GM18508 (cell line): Measurements from ENCODE around the gene KIAA1586.

Experiments
- ATAC-seq: cut with Tn5 transposase; IDR thresholded peaks from one replicate; pipeline ENCODE4 v1.9.1; 2021; ENCODE audit warnings: moderate number of reproducible peaks; ENCODE audit not compliant: insufficient read depth, unreplicated experiment

KIAA1586 gene

GRCh38 chr6:57094689-57095088, 48.2 kb downstream of the KIAA1586 start:
- ATAC-seq = no peak

- ATAC-seq = no peak
These were observed 51.1 kb downstream of the KIAA1586 start for GRCh38 chr6:57097596-57097995.

GRCh38 chr6:57102976-57103375, 56.5 kb downstream of the KIAA1586 start:
- no peak for ATAC-seq

- ATAC-seq = no peak
These were observed 57.8 kb downstream of the KIAA1586 start for GRCh38 chr6:57104336-57104735.
